Adrenal gland (tissue), 5 donors: ENCODE results near the gene POU2AF2.

ENCODE experiments used
- POLR2A ChIP-seq, 2 donors: fragments of 450-650 bp; IDR thresholded peaks; one replicate each; pipeline ENCODE4 v1.6.1; 2017; ENCODE audit warnings: antibody characterized with exemption in 2 of 2, mild to moderate bottlenecking in 2 of 2, moderate library complexity in 1 of 2
- TF ChIP-seq, protein P1 (sequence below), 6 experiments: fragments of 450-650 bp in 4 of 6; fragments of 200-600 bp in 2 of 6; sonication (generic) in 1 of 6; IDR thresholded peaks; 1 replicate in 5 of 6; 2 replicates in 1 of 6; pipeline versions ENCODE4 v1.5.1 to v1.8.0; 2016 to 2021; ENCODE audit warnings: antibody characterized with exemption in 6 of 6, mild to moderate bottlenecking in 2 of 6, moderate library complexity in 1 of 6
- donor health status: DM: no; HTN: no; CAD: no.

GRCh38 chr11:111259896-111260295, 14.4 kb downstream of the POU2AF2 start:
- TF ChIP-seq, protein P1, sequence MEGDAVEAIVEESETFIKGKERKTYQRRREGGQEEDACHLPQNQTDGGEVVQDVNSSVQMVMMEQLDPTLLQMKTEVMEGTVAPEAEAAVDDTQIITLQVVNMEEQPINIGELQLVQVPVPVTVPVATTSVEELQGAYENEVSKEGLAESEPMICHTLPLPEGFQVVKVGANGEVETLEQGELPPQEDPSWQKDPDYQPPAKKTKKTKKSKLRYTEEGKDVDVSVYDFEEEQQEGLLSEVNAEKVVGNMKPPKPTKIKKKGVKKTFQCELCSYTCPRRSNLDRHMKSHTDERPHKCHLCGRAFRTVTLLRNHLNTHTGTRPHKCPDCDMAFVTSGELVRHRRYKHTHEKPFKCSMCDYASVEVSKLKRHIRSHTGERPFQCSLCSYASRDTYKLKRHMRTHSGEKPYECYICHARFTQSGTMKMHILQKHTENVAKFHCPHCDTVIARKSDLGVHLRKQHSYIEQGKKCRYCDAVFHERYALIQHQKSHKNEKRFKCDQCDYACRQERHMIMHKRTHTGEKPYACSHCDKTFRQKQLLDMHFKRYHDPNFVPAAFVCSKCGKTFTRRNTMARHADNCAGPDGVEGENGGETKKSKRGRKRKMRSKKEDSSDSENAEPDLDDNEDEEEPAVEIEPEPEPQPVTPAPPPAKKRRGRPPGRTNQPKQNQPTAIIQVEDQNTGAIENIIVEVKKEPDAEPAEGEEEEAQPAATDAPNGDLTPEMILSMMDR (IDR thresholded peaks at IDR 0.05), result no peak
- TF ChIP-seq POLR2A (IDR thresholded peaks at IDR 0.05), result no peak
